H9 (cell line): Measurements from ENCODE around the gene KLK1. TPM values are rescaled to one million over a fixed set of nuclear protein-coding genes. Genes with fewer than 3 reads are reported as not detected.

Experiments
- DNase-seq: peaks from one replicate; pipeline ENCODE4 v3.0.0-alpha.2; 2017
- H2AFZ ChIP-seq: one replicate; pipeline ENCODE4 v1.6.1; 2013; ENCODE audit warnings: mild to moderate bottlenecking, low read length, control low read depth, moderate library complexity
- H2AK5ac ChIP-seq: 2 replicates; pipeline ENCODE4 v1.6.1; 2013; ENCODE audit warnings: low read length, control low read depth, mixed read lengths; ENCODE audit not compliant: insufficient read length
- H2BK120ac ChIP-seq: one replicate; pipeline ENCODE4 v1.6.1; 2013; ENCODE audit warnings: low read depth, mild to moderate bottlenecking, low read length, control low read depth, inconsistent platforms; ENCODE audit not compliant: poor library complexity, severe bottlenecking
- H2BK12ac ChIP-seq: 2 replicates; pipeline ENCODE4 v1.6.1; 2013; ENCODE audit warnings: low read length, control low read depth, mixed read lengths, low read depth; ENCODE audit not compliant: insufficient read length
- H2BK15ac ChIP-seq: 2 replicates; pipeline ENCODE4 v1.6.1; 2013; ENCODE audit warnings: low read depth, low read length, control low read depth
- H2BK20ac ChIP-seq: one replicate; pipeline ENCODE4 v1.6.1; 2013; ENCODE audit warnings: low read depth, mild to moderate bottlenecking, low read length, control low read depth, inconsistent platforms; ENCODE audit not compliant: poor library complexity, severe bottlenecking
- H2BK5ac ChIP-seq: 2 replicates; pipeline ENCODE4 v1.6.1; 2013; ENCODE audit warnings: low read length, control low read depth, mixed read lengths; ENCODE audit not compliant: insufficient read length
- H3K14ac ChIP-seq: 2 replicates; pipeline ENCODE4 v1.6.1; 2013; ENCODE audit warnings: low read length, control low read depth; ENCODE audit not compliant: insufficient read depth
- H3K18ac ChIP-seq: 2 replicates; pipeline ENCODE4 v1.6.1; 2013; ENCODE audit warnings: low read depth, mild to moderate bottlenecking, mixed read lengths, low read length, control low read depth; ENCODE audit not compliant: insufficient read length
- H3K23ac ChIP-seq: 2 replicates; pipeline ENCODE4 v1.6.1; 2013; ENCODE audit warnings: low read length, control low read depth, mixed read lengths, low read depth; ENCODE audit not compliant: insufficient read length
- H3K23me2 ChIP-seq: 2 replicates; pipeline ENCODE4 v1.6.1; 2013; ENCODE audit warnings: low read depth, mild to moderate bottlenecking, mixed read lengths, low read length, control low read depth; ENCODE audit not compliant: insufficient read length, poor library complexity, severe bottlenecking
- H3K27ac ChIP-seq: 2 replicates; pipeline ENCODE4 v1.5.1; 2013; ENCODE audit warnings: low read length, control low read depth, mixed read lengths, low read depth; ENCODE audit not compliant: insufficient read length
- H3K27me3 ChIP-seq: 2 replicates; pipeline ENCODE4 v1.6.1; 2013; ENCODE audit warnings: low read length, control low read depth, inconsistent platforms; ENCODE audit not compliant: insufficient read depth
- H3K4ac ChIP-seq: 2 replicates; pipeline ENCODE4 v1.6.1; 2013; ENCODE audit warnings: low read depth, mild to moderate bottlenecking, control low read depth, inconsistent platforms, low read length, moderate library complexity
- H3K4me1 ChIP-seq: 2 replicates; pipeline ENCODE4 v1.6.1; 2013; ENCODE audit warnings: low read length, control low read depth, inconsistent platforms; ENCODE audit not compliant: insufficient read depth
- H3K4me2 ChIP-seq: 2 replicates; pipeline ENCODE4 v1.6.1; 2013; ENCODE audit warnings: low read length, control low read depth, mixed read lengths; ENCODE audit not compliant: insufficient read length, insufficient read depth
- H3K56ac ChIP-seq: 2 replicates; pipeline ENCODE4 v1.6.1; 2013; ENCODE audit warnings: low read depth, mild to moderate bottlenecking, mixed read lengths, low read length, control low read depth; ENCODE audit not compliant: insufficient read length
- H3K79me1 ChIP-seq: 2 replicates; pipeline ENCODE4 v1.6.1; 2013; ENCODE audit warnings: low read depth, mild to moderate bottlenecking, moderate library complexity, low read length, control low read depth, inconsistent platforms; ENCODE audit not compliant: insufficient read depth, poor library complexity, severe bottlenecking
- H3K79me2 ChIP-seq: 2 replicates; pipeline ENCODE4 v1.6.1; 2013; ENCODE audit warnings: low read length, control low read depth, inconsistent platforms; ENCODE audit not compliant: insufficient read depth
- H3K9ac ChIP-seq: 2 replicates; pipeline ENCODE4 v1.6.1; 2013; ENCODE audit warnings: low read length, control low read depth, mixed read lengths; ENCODE audit not compliant: insufficient read length; ENCODE audit errors: extremely low read depth
- H3K9me3 ChIP-seq: one replicate; pipeline ENCODE4 v1.6.1; 2013; ENCODE audit warnings: low read depth, low read length, inconsistent platforms; ENCODE audit not compliant: control insufficient read depth
- H3T11ph ChIP-seq: one replicate; pipeline ENCODE4 v1.6.1; 2013; ENCODE audit warnings: mild to moderate bottlenecking, low read length, control low read depth, inconsistent platforms
- H4K20me1 ChIP-seq: one replicate; pipeline ENCODE4 v1.6.1; 2013; ENCODE audit not compliant: control insufficient read depth, insufficient read length, insufficient read depth
- H4K5ac ChIP-seq: 2 replicates; pipeline ENCODE4 v1.6.1; 2013; ENCODE audit warnings: low read depth, mild to moderate bottlenecking, mixed read lengths, low read length, control low read depth; ENCODE audit not compliant: insufficient read length
- H4K8ac ChIP-seq: replicated peaks from 2 replicates; pipeline ENCODE4 v1.6.1; 2013; ENCODE audit warnings: low read length, control low read depth, mixed read lengths, low read depth; ENCODE audit not compliant: insufficient read length
- H4K91ac ChIP-seq: 2 replicates; pipeline ENCODE4 v1.6.1; 2013; ENCODE audit warnings: low read depth, mild to moderate bottlenecking, moderate library complexity, mixed read lengths, low read length, control low read depth; ENCODE audit not compliant: insufficient read length
- H3K27ac Mint-ChIP-seq, 3 experiments: 2 replicates in 2 of 3; 3 replicates in 1 of 3; pipeline ENCODE4 v1.8.0; 2020 to 2021; ENCODE audit warnings: mixed read lengths in 3 of 3, mild to moderate bottlenecking in 1 of 3, moderate library complexity in 1 of 3
- H3K27me3 Mint-ChIP-seq: 2 replicates; pipeline ENCODE4 v1.8.0; 2021; ENCODE audit warnings: low read depth, mild to moderate bottlenecking, moderate library complexity, mixed read lengths
- H3K36me3 Mint-ChIP-seq, 3 experiments: 2 replicates in 2 of 3; 3 replicates in 1 of 3; pipeline ENCODE4 v1.8.0; 2020 to 2021; ENCODE audit warnings: low read depth in 3 of 3, mixed read lengths in 3 of 3; ENCODE audit not compliant: insufficient read depth in 1 of 3
- H3K4me1 Mint-ChIP-seq, 2 experiments: 2 replicates each; pipeline ENCODE4 v1.8.0; 2020; ENCODE audit warnings: mixed read lengths in 2 of 2
- H3K4me3 Mint-ChIP-seq, 2 experiments: 2 replicates in 1 of 2; 3 replicates in 1 of 2; pipeline ENCODE4 v1.8.0; 2020 to 2021; ENCODE audit warnings: mild to moderate bottlenecking in 2 of 2, mixed read lengths in 2 of 2, moderate library complexity in 1 of 2
- H3K9me3 Mint-ChIP-seq, 2 experiments: 2 replicates in 1 of 2; 3 replicates in 1 of 2; pipeline ENCODE4 v1.8.0; 2020; ENCODE audit warnings: mild to moderate bottlenecking in 2 of 2, mixed read lengths in 2 of 2, moderate library complexity in 1 of 2
- CTCF ChIP-seq: fragments of 200-600 bp; sonication (generic); conservative IDR thresholded peaks from 3 replicates; pipeline ENCODE4 v1.8.0; 2021; ENCODE audit warnings: antibody characterized with exemption, mild to moderate bottlenecking
- WGBS: extraction: QIAGEN DNeasy Blood & Tissue Kit; methylation state at CpG from one replicate; pipeline ENCODE4 v1.1.7; 2013; ENCODE audit warnings: missing lambda C conversion rate, low lambda C conversion rate, mixed read lengths; ENCODE audit not compliant: insufficient read length; ENCODE audit errors: extremely low coverage; 5-methylcytosine and 5-hydroxymethylcytosine counted together
- total RNA-seq: library from RNA; stranded (reverse); gene quantifications from 2 replicates; pipeline ENCODE4 v1.2.1, GENCODE V29; 2021

KLK1 gene
- total RNA-seq, 1 experiment from 2014 or later, result 2.3 TPM

DNA sequence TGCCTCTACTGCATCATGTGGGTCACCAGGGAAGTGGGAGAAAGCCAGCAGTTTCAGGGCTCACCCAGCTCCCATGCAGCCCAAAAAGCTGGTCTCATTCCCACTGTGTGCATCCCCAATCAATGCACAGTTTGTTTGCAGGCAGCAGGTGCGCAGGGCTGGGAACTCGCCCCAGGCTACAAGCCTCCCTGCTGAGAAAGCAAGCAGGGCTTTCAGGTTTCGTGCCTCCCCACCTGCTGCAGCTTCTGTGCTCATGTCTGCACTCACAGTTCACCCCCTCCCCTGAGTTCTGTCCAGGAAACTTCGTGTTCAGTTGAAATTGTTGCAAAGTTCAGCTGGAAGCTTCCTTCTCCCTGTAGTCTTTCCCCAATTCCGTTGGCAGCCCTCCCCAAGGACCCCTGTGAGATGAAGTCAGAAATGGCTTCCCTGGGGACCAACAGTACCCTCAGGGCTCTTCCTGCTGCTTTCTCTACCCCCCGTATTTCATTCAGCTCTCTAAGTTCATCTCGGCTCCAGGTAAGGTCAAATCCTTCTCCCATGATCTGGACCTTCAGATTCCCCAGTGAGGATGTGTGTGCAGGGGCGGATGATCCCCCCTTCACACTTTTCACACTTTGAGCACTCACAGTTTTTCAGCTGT is 20.8 kb upstream of the KLK1 start:
- Histone ChIP-seq H3K23me2 (no peaks in the 10 kb centered on the region), H4K91ac (no peak overlapping the region), H3K18ac (no peak overlapping the region), H2BK12ac (no peak overlapping the region), H3K9ac (no peak overlapping the region), H4K20me1 (no peaks in the 10 kb centered on the region), H3K4me1 (no peaks in the 10 kb centered on the region), H3T11ph (no peak overlapping the region), H3K14ac (no peak overlapping the region), H3K27me3 (0 out of 2 replicates have a peak, but pooled peaks cover 2% of the 10 kb centered on the region), H2AK5ac (no peak overlapping the region), H4K8ac (no peak overlapping the region), H3K23ac (no peak overlapping the region), H2BK20ac (no peak overlapping the region), H4K5ac (no peak overlapping the region), H3K4me2 (no peak overlapping the region), H2AFZ (no peak overlapping the region), H3K56ac (no peak overlapping the region), H3K79me1 (no peaks in the 10 kb centered on the region), H2BK15ac (no peak overlapping the region), H2BK5ac (no peak overlapping the region), H3K27ac (no peak overlapping the region), H3K79me2 (no peaks in the 10 kb centered on the region), H3K9me3 (no peaks in the 10 kb centered on the region), H3K4ac (no peak overlapping the region), H2BK120ac (no peak overlapping the region)
- Mint-ChIP-seq H3K27me3 (peaks cover 81% of the 10 kb centered on the region), H3K36me3 (no peaks in the 10 kb centered on the region), H3K4me1 (peaks cover 13 to 14% of the 10 kb centered on the region in 2 experiments), H3K9me3 (peaks cover 0 to 8% of the 10 kb centered on the region in 2 experiments; a peak in 3 of 5 replicates), H3K4me3 (no peak overlapping the region), H3K27ac (no peak overlapping the region)
- DNase-seq, result no peak
- WGBS, result no CpG with 5 or more reads among the region's 8 CpGs
- TF ChIP-seq CTCF, result no peak
